Liver (tissue), 9 donors: ENCODE results near the gene DPT. TPM values are rescaled to one million over a fixed set of nuclear protein-coding genes. Genes with fewer than 3 reads are reported as not detected.

ENCODE experiments used
- DNase-seq: peaks from one replicate; pipeline ENCODE4 v3.0.0-alpha.2; 2017; ENCODE audit warnings: low spot score
- H3K27ac ChIP-seq, 2 donors: one replicate each; pipeline ENCODE4 v1.7.0; 2013; ENCODE audit warnings: inconsistent platforms in 2 of 2, low read length in 2 of 2, control low read depth in 1 of 2, low read depth in 1 of 2, mild to moderate bottlenecking in 1 of 2
- H3K27me3 ChIP-seq, 4 donors: one replicate each; pipeline versions ENCODE4 v1.6.1 to v1.7.0; 2013; ENCODE audit warnings: low read length in 3 of 4, inconsistent platforms in 1 of 4, mild to moderate bottlenecking in 1 of 4, moderate library complexity in 1 of 4; ENCODE audit not compliant: control insufficient read depth in 4 of 4, insufficient read depth in 4 of 4
- H3K36me3 ChIP-seq, 4 donors: one replicate each; pipeline versions ENCODE4 v1.6.1 to v1.7.0; 2013; ENCODE audit warnings: low read length in 3 of 4, mild to moderate bottlenecking in 3 of 4, low read depth in 1 of 4, moderate library complexity in 1 of 4; ENCODE audit not compliant: control insufficient read depth in 4 of 4, insufficient read depth in 3 of 4
- H3K4me1 ChIP-seq, 4 donors: one replicate each; pipeline versions ENCODE4 v1.6.1 to v1.7.0; 2013; ENCODE audit warnings: low read length in 3 of 4, mild to moderate bottlenecking in 3 of 4, moderate library complexity in 1 of 4; ENCODE audit not compliant: control insufficient read depth in 4 of 4, insufficient read depth in 4 of 4
- H3K4me3 ChIP-seq, 3 donors: one replicate each; pipeline versions ENCODE4 v1.6.1 to v1.7.0; 2013; ENCODE audit warnings: low read length in 3 of 3, control low read depth in 1 of 3, low read depth in 1 of 3, mild to moderate bottlenecking in 1 of 3
- H3K9ac ChIP-seq, 2 donors: one replicate each; pipeline ENCODE4 v1.7.0; 2013; ENCODE audit warnings: low read length in 2 of 2, mild to moderate bottlenecking in 2 of 2, moderate library complexity in 2 of 2, control low read depth in 1 of 2, low read depth in 1 of 2
- H3K9me3 ChIP-seq, 4 donors: one replicate each; pipeline versions ENCODE4 v1.6.1 to v1.7.0; 2013; ENCODE audit warnings: low read length in 3 of 4; ENCODE audit not compliant: control insufficient read depth in 4 of 4
- ATF3 ChIP-seq: IDR thresholded peaks from 2 replicates; pipeline ENCODE4 v1.6.1; 2016; ENCODE audit warnings: antibody characterized with exemption
- EGR1 ChIP-seq, 2 donors: IDR thresholded peaks; 2 replicates each; pipeline ENCODE4 v1.6.1; 2016 to 2018; ENCODE audit warnings: antibody characterized with exemption in 2 of 2, low read depth in 2 of 2
- FOXA1 ChIP-seq: IDR thresholded peaks from 2 replicates; pipeline ENCODE4 v1.6.1; 2016; ENCODE audit warnings: antibody characterized with exemption
- FOXA2 ChIP-seq: IDR thresholded peaks from 2 replicates; pipeline ENCODE4 v1.6.1; 2016; ENCODE audit warnings: antibody characterized with exemption
- GABPA ChIP-seq, 2 donors: IDR thresholded peaks in 1 of 2; conservative IDR thresholded peaks in 1 of 2; 2 replicates each; pipeline ENCODE4 v1.6.1; 2016; ENCODE audit warnings: antibody characterized with exemption in 2 of 2, mild to moderate bottlenecking in 1 of 2, moderate library complexity in 1 of 2
- HNF4A ChIP-seq, 2 donors: conservative IDR thresholded peaks; 2 replicates each; pipeline ENCODE4 v1.6.1; 2016; ENCODE audit warnings: antibody characterized with exemption in 2 of 2, mild to moderate bottlenecking in 2 of 2
- HNF4G ChIP-seq: IDR thresholded peaks from 2 replicates; pipeline ENCODE4 v1.6.1; 2016; ENCODE audit warnings: antibody characterized with exemption
- JUND ChIP-seq, 2 donors: IDR thresholded peaks; 2 replicates each; pipeline ENCODE4 v1.6.1; 2016; ENCODE audit warnings: antibody characterized with exemption in 2 of 2
- MAX ChIP-seq: IDR thresholded peaks from 2 replicates; pipeline ENCODE4 v1.6.1; 2016; ENCODE audit warnings: antibody characterized with exemption
- NR2F2 ChIP-seq: IDR thresholded peaks from 2 replicates; pipeline ENCODE4 v1.6.1; 2016; ENCODE audit warnings: antibody characterized with exemption
- RAD21 ChIP-seq, 2 donors: IDR thresholded peaks; 2 replicates each; pipeline ENCODE4 v1.6.1; 2016; ENCODE audit warnings: antibody characterized with exemption in 2 of 2, mild to moderate bottlenecking in 2 of 2
- REST ChIP-seq: IDR thresholded peaks from 2 replicates; pipeline ENCODE4 v1.6.1; 2016; ENCODE audit warnings: antibody characterized with exemption, mild to moderate bottlenecking
- RXRA ChIP-seq, 2 donors: IDR thresholded peaks; 2 replicates each; pipeline ENCODE4 v1.6.1; 2017 to 2018; ENCODE audit warnings: antibody characterized with exemption in 2 of 2, mild to moderate bottlenecking in 1 of 2
- SP1 ChIP-seq: IDR thresholded peaks from 2 replicates; pipeline ENCODE4 v1.6.1; 2018; ENCODE audit warnings: antibody characterized with exemption, mild to moderate bottlenecking
- TAF1 ChIP-seq: conservative IDR thresholded peaks from 2 replicates; pipeline ENCODE4 v1.6.1; 2016; ENCODE audit warnings: antibody characterized with exemption, mild to moderate bottlenecking
- YY1 ChIP-seq: IDR thresholded peaks from 2 replicates; pipeline ENCODE4 v1.6.1; 2016; ENCODE audit warnings: antibody characterized with exemption, mild to moderate bottlenecking
- WGBS: extraction: QIAGEN DNeasy Blood & Tissue Kit; methylation state at CpG from one replicate; pipeline ENCODE4 v1.1.7; 2013; 5-methylcytosine and 5-hydroxymethylcytosine counted together
- polyA plus RNA-seq, 2 donors: library from polyadenylated mRNA; stranded (reverse) in 1 of 2; unstranded in 1 of 2; fragments of 200-250 nt in 1 of 2; fragments of >200 nt in 1 of 2; fragmentation: Nextera tagmentation in 1 of 2; extraction: Ambion mirVana in 1 of 2; gene quantifications; one replicate each; pipeline versions ENCODE4 v1.2.1 to v1.2.3, GENCODE V29; 2013 to 2015
- total RNA-seq, 2 donors: library from RNA; depleted of rRNA; stranded (reverse); fragments of >200 nt; gene quantifications; one replicate each; pipeline ENCODE4 v1.2.3, GENCODE V29; 2014
- TF ChIP-seq, protein P1 (sequence below): fragments of 150-350 bp; IDR thresholded peaks from 2 replicates; pipeline ENCODE4 v1.5.1; 2017; ENCODE audit warnings: improper control_type of control experiment, low read depth, low read length; ENCODE audit not compliant: missing input control
- TF ChIP-seq, protein P2 (sequence below): IDR thresholded peaks from 2 replicates; pipeline ENCODE4 v1.6.1; 2016; ENCODE audit warnings: antibody characterized with exemption
- donor health status: healthy.
- donor health status: healthy.
- donor health status: healthy.
- donor health status: healthy.
- donor health status: healthy.

DPT gene
- total and polyA plus RNA-seq, 4 donors = 0.42 to 5.0 (median 3.0) TPM

GRCh38 chr1:168687816-168688215, 41.2 kb downstream of the DPT start:
- no peaks in the 10 kb centered on the region for H3K27me3 ChIP-seq
- DNase-seq = no peak
- 96% methylated on average over 4 of the region's 4 CpGs for WGBS
- no peaks in the 10 kb centered on the region for H3K36me3 ChIP-seq
- no peak overlapping the region for H3K4me3 ChIP-seq
- peaks cover 0 to 9% (median 1%) of the 10 kb centered on the region in 4 donors for H3K4me1 ChIP-seq
- H3K9me3 ChIP-seq = no peaks in the 10 kb centered on the region
- no peak overlapping the region for H3K27ac ChIP-seq
- H3K9ac ChIP-seq = no peak overlapping the region
- TF ChIP-seq SP1 = no peak
- TF ChIP-seq RXRA (IDR thresholded peaks at IDR 0.05) = no peak
- TF ChIP-seq HNF4G = no peak
- TF ChIP-seq NR2F2 = no peak
- no peak for TF ChIP-seq ATF3
- no peak for TF ChIP-seq HNF4A (conservative IDR thresholded peaks at IDR 0.05)
- TF ChIP-seq, protein P1, sequence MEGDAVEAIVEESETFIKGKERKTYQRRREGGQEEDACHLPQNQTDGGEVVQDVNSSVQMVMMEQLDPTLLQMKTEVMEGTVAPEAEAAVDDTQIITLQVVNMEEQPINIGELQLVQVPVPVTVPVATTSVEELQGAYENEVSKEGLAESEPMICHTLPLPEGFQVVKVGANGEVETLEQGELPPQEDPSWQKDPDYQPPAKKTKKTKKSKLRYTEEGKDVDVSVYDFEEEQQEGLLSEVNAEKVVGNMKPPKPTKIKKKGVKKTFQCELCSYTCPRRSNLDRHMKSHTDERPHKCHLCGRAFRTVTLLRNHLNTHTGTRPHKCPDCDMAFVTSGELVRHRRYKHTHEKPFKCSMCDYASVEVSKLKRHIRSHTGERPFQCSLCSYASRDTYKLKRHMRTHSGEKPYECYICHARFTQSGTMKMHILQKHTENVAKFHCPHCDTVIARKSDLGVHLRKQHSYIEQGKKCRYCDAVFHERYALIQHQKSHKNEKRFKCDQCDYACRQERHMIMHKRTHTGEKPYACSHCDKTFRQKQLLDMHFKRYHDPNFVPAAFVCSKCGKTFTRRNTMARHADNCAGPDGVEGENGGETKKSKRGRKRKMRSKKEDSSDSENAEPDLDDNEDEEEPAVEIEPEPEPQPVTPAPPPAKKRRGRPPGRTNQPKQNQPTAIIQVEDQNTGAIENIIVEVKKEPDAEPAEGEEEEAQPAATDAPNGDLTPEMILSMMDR = no peak
- no peak for TF ChIP-seq FOXA2
- TF ChIP-seq, protein P2, sequence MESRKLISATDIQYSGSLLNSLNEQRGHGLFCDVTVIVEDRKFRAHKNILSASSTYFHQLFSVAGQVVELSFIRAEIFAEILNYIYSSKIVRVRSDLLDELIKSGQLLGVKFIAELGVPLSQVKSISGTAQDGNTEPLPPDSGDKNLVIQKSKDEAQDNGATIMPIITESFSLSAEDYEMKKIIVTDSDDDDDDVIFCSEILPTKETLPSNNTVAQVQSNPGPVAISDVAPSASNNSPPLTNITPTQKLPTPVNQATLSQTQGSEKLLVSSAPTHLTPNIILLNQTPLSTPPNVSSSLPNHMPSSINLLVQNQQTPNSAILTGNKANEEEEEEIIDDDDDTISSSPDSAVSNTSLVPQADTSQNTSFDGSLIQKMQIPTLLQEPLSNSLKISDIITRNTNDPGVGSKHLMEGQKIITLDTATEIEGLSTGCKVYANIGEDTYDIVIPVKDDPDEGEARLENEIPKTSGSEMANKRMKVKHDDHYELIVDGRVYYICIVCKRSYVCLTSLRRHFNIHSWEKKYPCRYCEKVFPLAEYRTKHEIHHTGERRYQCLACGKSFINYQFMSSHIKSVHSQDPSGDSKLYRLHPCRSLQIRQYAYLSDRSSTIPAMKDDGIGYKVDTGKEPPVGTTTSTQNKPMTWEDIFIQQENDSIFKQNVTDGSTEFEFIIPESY = no peak
- no peak for TF ChIP-seq EGR1 (IDR thresholded peaks at IDR 0.05; ENCODE audit: low read depth in 2 of 2)
- TF ChIP-seq YY1 = no peak
- no peak for TF ChIP-seq FOXA1
- TF ChIP-seq GABPA (IDR thresholded peaks at IDR 0.05 in 1 of 2, conservative IDR thresholded peaks at IDR 0.05 in 1 of 2) = no peak
- no peak for TF ChIP-seq JUND (IDR thresholded peaks at IDR 0.05)
- TF ChIP-seq MAX = no peak
- TF ChIP-seq RAD21 (IDR thresholded peaks at IDR 0.05) = no peak
- no peak for TF ChIP-seq REST
- TF ChIP-seq TAF1 = no peak
